Measurements from ENCODE around the gene ATG16L1. TPM values are rescaled to one million over a fixed set of nuclear protein-coding genes. Genes with fewer than 3 reads are reported as not detected.
"Not testable (repeated sequence)": the region's sequence is repeated elsewhere in the genome, so short reads cannot be mapped to it uniquely, and the experiment has no call there.

The ATG16L1 gene
- total RNA-seq, 1 experiment from 2014 or later, result 20.2 TPM

- H3K9ac ChIP-seq (ENCODE audit: low read length), result no peak overlapping the region
- H3K4me1 ChIP-seq (ENCODE audit: low read length), result peaks cover 12% of the 10 kb centered on the region
- no peak overlapping the region for H3K27ac ChIP-seq (ENCODE audit: low read length)
- H3K36me3 ChIP-seq (ENCODE audit: insufficient read depth, low read length), result no peaks in the 10 kb centered on the region
- no peak overlapping the region for H3K4me2 ChIP-seq (ENCODE audit: low read depth, low read length, poor library complexity, severe bottlenecking)
- H3K4me3 ChIP-seq (ENCODE audit: low read length), result no peak overlapping the region
- no peak for DNase-seq
- no peaks in the 10 kb centered on the region for H3K9me2 ChIP-seq (replicated peaks; ENCODE audit: insufficient read depth, low read length)
- no peaks in the 10 kb centered on the region for H3K79me2 ChIP-seq (ENCODE audit: low read length)
- H3K27me3 ChIP-seq (ENCODE audit: low read length), result no peaks in the 10 kb centered on the region
- no peaks in the 10 kb centered on the region for H4K20me1 ChIP-seq (ENCODE audit: insufficient read depth, low read depth, low read length)
- H2AFZ ChIP-seq (ENCODE audit: low read length), result no peak overlapping the region
- H3K9me3 ChIP-seq (ENCODE audit: low read length), result no peaks in the 10 kb centered on the region
Observed at GRCh38 chr2:233334915-233335314, 83.4 kb downstream of the ATG16L1 start.

- not testable (repeated sequence) for H2AFZ ChIP-seq (ENCODE audit: low read length); H3K4me2 ChIP-seq (ENCODE audit: low read depth, low read length, poor library complexity, severe bottlenecking)
Observed at GRCh38 chr2:233336091-233336490, 84.6 kb downstream of the ATG16L1 start.

DNA sequence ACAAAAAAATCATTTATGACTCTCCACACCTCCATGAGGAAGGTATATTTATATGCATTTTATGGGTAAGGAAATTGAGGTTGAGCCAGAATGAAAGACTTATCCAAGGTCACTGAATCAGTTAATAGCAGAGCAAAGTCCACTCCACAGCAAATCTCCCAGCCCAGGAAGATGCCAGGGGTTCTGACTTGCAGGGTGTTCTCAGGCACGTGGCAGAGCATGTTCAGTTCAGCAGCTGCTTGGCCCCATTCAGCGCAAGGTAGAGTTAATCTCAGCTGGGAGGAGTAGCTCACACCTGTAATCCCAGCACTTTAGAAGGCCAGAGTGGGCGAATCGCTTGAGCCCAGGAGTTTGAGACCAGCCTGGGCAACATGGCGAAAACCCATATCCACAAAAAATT is 85.1 kb downstream of the ATG16L1 start:
- DNase-seq, result no peak
- Histone ChIP-seq H3K4me2 (ENCODE audit: low read depth, low read length, poor library complexity, severe bottlenecking) (no peak overlapping the region), H3K9ac (ENCODE audit: low read length) (no peak overlapping the region), H3K79me2 (ENCODE audit: low read length) (no peaks in the 10 kb centered on the region), H2AFZ (ENCODE audit: low read length) (no peak overlapping the region), H3K36me3 (ENCODE audit: insufficient read depth, low read length) (no peaks in the 10 kb centered on the region), H3K4me3 (ENCODE audit: low read length) (no peak overlapping the region), H3K9me3 (ENCODE audit: low read length) (peaks cover 3% of the 10 kb centered on the region; the same call in 1 of the 2 replicates), H3K27me3 (ENCODE audit: low read length) (no peaks in the 10 kb centered on the region), H3K4me1 (ENCODE audit: low read length) (peaks cover 6% of the 10 kb centered on the region), H4K20me1 (ENCODE audit: insufficient read depth, low read depth, low read length) (no peaks in the 10 kb centered on the region), H3K27ac (ENCODE audit: low read length) (no peak overlapping the region), H3K9me2 (replicated peaks; ENCODE audit: insufficient read depth, low read length) (no peaks in the 10 kb centered on the region)

More at GRCh38 chr2:233336091-233336490, 84.6 kb downstream of the ATG16L1 start:
- not testable (repeated sequence) for H3K36me3 ChIP-seq (ENCODE audit: insufficient read depth, low read length); H3K4me3 ChIP-seq (ENCODE audit: low read length); H4K20me1 ChIP-seq (ENCODE audit: insufficient read depth, low read depth, low read length); H3K27me3 ChIP-seq (ENCODE audit: low read length); H3K79me2 ChIP-seq (ENCODE audit: low read length); H3K9me3 ChIP-seq (ENCODE audit: low read length); DNase-seq; H3K9me2 ChIP-seq (replicated peaks; ENCODE audit: insufficient read depth, low read length); H3K9ac ChIP-seq (ENCODE audit: low read length); H3K27ac ChIP-seq (ENCODE audit: low read length)
- peaks cover 10% of the 10 kb centered on the region for H3K4me1 ChIP-seq (ENCODE audit: low read length)

DNA sequence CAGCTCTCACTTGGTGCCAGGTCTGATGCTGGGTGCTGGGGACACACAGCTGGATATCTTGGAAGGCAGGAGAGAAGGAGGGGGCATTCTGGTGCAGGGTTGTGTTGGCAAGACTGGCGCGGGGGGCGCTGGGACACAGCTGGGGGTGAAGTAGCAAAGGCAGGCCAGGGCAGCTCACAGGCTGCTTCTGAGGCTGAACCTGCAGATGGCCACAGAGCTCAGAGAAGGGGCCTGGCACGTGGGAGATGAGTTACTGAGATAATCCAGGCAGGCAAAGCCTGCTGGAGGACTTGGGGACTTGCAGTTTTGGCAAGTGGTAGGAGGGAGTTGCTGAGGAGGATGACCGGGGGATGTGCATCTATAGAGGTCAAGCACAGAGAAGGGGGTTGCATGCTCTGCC is 86.6 kb downstream of the ATG16L1 start:
- H3K79me2 ChIP-seq (ENCODE audit: low read length), result no peaks in the 10 kb centered on the region
- no peaks in the 10 kb centered on the region for H3K36me3 ChIP-seq (ENCODE audit: insufficient read depth, low read length)
- no peak overlapping the region for H3K27ac ChIP-seq (ENCODE audit: low read length)
- peaks cover 3% of the 10 kb centered on the region; the same call in 1 of the 2 replicates for H3K9me3 ChIP-seq (ENCODE audit: low read length)
- no peak overlapping the region for H3K9ac ChIP-seq (ENCODE audit: low read length)
- H3K4me3 ChIP-seq (ENCODE audit: low read length), result no peak overlapping the region
- H3K4me2 ChIP-seq (ENCODE audit: low read depth, low read length, poor library complexity, severe bottlenecking), result no peak overlapping the region
- no peak overlapping the region for H2AFZ ChIP-seq (ENCODE audit: low read length)
- no peaks in the 10 kb centered on the region for H4K20me1 ChIP-seq (ENCODE audit: insufficient read depth, low read depth, low read length)
- no peak for DNase-seq
- no peaks in the 10 kb centered on the region for H3K9me2 ChIP-seq (replicated peaks; ENCODE audit: insufficient read depth, low read length)
- H3K4me1 ChIP-seq (ENCODE audit: low read length), result no peaks in the 10 kb centered on the region
- no peaks in the 10 kb centered on the region for H3K27me3 ChIP-seq (ENCODE audit: low read length)

GRCh38 chr2:233338812-233339368 is 87.4 kb downstream of the ATG16L1 start:
- no peaks in the 10 kb centered on the region for H3K36me3 ChIP-seq (ENCODE audit: insufficient read depth, low read length)
- no peaks in the 10 kb centered on the region for H3K4me1 ChIP-seq (ENCODE audit: low read length)
- no peak for DNase-seq
- H3K9me3 ChIP-seq (ENCODE audit: low read length), result peaks cover 3% of the 10 kb centered on the region; the same call in 1 of the 2 replicates
- no peaks in the 10 kb centered on the region for H3K9me2 ChIP-seq (replicated peaks; ENCODE audit: insufficient read depth, low read length)
- no peak overlapping the region for H3K4me3 ChIP-seq (ENCODE audit: low read length)
- no peaks in the 10 kb centered on the region for H3K79me2 ChIP-seq (ENCODE audit: low read length)
- no peak overlapping the region for H3K27ac ChIP-seq (ENCODE audit: low read length)
- H3K27me3 ChIP-seq (ENCODE audit: low read length), result no peaks in the 10 kb centered on the region
- no peaks in the 10 kb centered on the region for H4K20me1 ChIP-seq (ENCODE audit: insufficient read depth, low read depth, low read length)
- no peak overlapping the region for H3K4me2 ChIP-seq (ENCODE audit: low read depth, low read length, poor library complexity, severe bottlenecking)
- no peak overlapping the region for H2AFZ ChIP-seq (ENCODE audit: low read length)
- H3K9ac ChIP-seq (ENCODE audit: low read length), result no peak overlapping the region

- no peaks in the 10 kb centered on the region for H3K4me1 ChIP-seq (ENCODE audit: low read length)
- H4K20me1 ChIP-seq (ENCODE audit: insufficient read depth, low read depth, low read length), result no peaks in the 10 kb centered on the region
- no peaks in the 10 kb centered on the region for H3K27me3 ChIP-seq (ENCODE audit: low read length)
- no peak overlapping the region for H3K9ac ChIP-seq (ENCODE audit: low read length)
- H3K9me3 ChIP-seq (ENCODE audit: low read length), result peaks cover 3% of the 10 kb centered on the region; the same call in 1 of the 2 replicates
- H2AFZ ChIP-seq (ENCODE audit: low read length), result no peak overlapping the region
- H3K36me3 ChIP-seq (ENCODE audit: insufficient read depth, low read length), result no peaks in the 10 kb centered on the region
- H3K9me2 ChIP-seq (replicated peaks; ENCODE audit: insufficient read depth, low read length), result no peaks in the 10 kb centered on the region
- no peak overlapping the region for H3K4me2 ChIP-seq (ENCODE audit: low read depth, low read length, poor library complexity, severe bottlenecking)
- H3K79me2 ChIP-seq (ENCODE audit: low read length), result no peaks in the 10 kb centered on the region
- no peak overlapping the region for H3K4me3 ChIP-seq (ENCODE audit: low read length)
- DNase-seq, result no peak
- H3K27ac ChIP-seq (ENCODE audit: low read length), result no peak overlapping the region
Observed at GRCh38 chr2:233339427-233339826, 88.0 kb downstream of the ATG16L1 start.

DNA sequence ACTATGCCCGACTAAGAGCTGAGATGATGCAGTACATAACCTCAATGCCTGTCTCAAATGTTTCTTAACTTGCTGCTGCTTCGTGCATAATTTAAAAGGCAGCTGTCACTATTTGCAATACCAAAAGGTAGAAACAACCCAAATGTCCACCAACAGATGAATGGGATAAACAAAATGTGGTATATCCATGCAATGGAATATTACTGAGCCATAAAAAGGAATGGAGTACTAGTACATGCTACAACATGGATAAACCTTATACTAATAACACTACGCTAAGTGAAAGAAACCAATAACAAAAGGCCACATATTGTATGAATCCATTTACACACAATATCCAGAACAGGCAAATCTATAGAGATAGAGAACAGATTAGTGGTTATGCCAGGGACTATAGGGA is 89.8 kb downstream of the ATG16L1 start:
- H3K9ac ChIP-seq (ENCODE audit: low read length), result no peak overlapping the region
- no peaks in the 10 kb centered on the region for H3K4me1 ChIP-seq (ENCODE audit: low read length)
- H3K4me2 ChIP-seq (ENCODE audit: low read depth, low read length, poor library complexity, severe bottlenecking), result no peak overlapping the region
- no peaks in the 10 kb centered on the region for H3K27me3 ChIP-seq (ENCODE audit: low read length)
- H3K4me3 ChIP-seq (ENCODE audit: low read length), result no peak overlapping the region
- DNase-seq, result no peak
- H3K36me3 ChIP-seq (ENCODE audit: insufficient read depth, low read length), result no peaks in the 10 kb centered on the region
- no peak overlapping the region for H2AFZ ChIP-seq (ENCODE audit: low read length)
- peaks cover 3% of the 10 kb centered on the region; the same call in 1 of the 2 replicates for H3K9me3 ChIP-seq (ENCODE audit: low read length)
- no peaks in the 10 kb centered on the region for H3K9me2 ChIP-seq (replicated peaks; ENCODE audit: insufficient read depth, low read length)
- no peaks in the 10 kb centered on the region for H3K79me2 ChIP-seq (ENCODE audit: low read length)
- H3K27ac ChIP-seq (ENCODE audit: low read length), result no peak overlapping the region
- H4K20me1 ChIP-seq (ENCODE audit: insufficient read depth, low read depth, low read length), result no peaks in the 10 kb centered on the region

GRCh38 chr2:233342301-233342700 is 90.8 kb downstream of the ATG16L1 start:
- Histone ChIP-seq H3K4me3 (ENCODE audit: low read length) (no peak overlapping the region), H3K4me2 (ENCODE audit: low read depth, low read length, poor library complexity, severe bottlenecking) (no peak overlapping the region), H3K9me2 (replicated peaks; ENCODE audit: insufficient read depth, low read length) (no peaks in the 10 kb centered on the region), H3K27me3 (ENCODE audit: low read length) (no peaks in the 10 kb centered on the region), H3K9ac (ENCODE audit: low read length) (no peak overlapping the region), H3K9me3 (ENCODE audit: low read length) (peaks cover 3% of the 10 kb centered on the region; the same call in 1 of the 2 replicates), H2AFZ (ENCODE audit: low read length) (no peak overlapping the region), H3K36me3 (ENCODE audit: insufficient read depth, low read length) (no peaks in the 10 kb centered on the region), H3K27ac (ENCODE audit: low read length) (no peak overlapping the region), H3K79me2 (ENCODE audit: low read length) (no peaks in the 10 kb centered on the region), H4K20me1 (ENCODE audit: insufficient read depth, low read depth, low read length) (no peaks in the 10 kb centered on the region), H3K4me1 (ENCODE audit: low read length) (no peaks in the 10 kb centered on the region)
- no peak for DNase-seq
